Duodenal mucosa (tissue), 2 donors: ENCODE data around the gene FARS2.

ENCODE experiments used
- H3K27ac ChIP-seq: one replicate; pipeline ENCODE4 v1.7.0; 2013; ENCODE audit warnings: low read depth, low read length
- H3K27me3 ChIP-seq, 2 donors: one replicate each; pipeline ENCODE4 v1.7.0; 2013; ENCODE audit warnings: low read length in 2 of 2, control low read depth in 1 of 2; ENCODE audit not compliant: insufficient read depth in 2 of 2, control insufficient read depth in 1 of 2
- H3K36me3 ChIP-seq, 2 donors: one replicate each; pipeline ENCODE4 v1.7.0; 2013; ENCODE audit warnings: low read length in 2 of 2, control low read depth in 1 of 2; ENCODE audit not compliant: insufficient read depth in 2 of 2, control insufficient read depth in 1 of 2
- H3K4me1 ChIP-seq, 2 donors: one replicate each; pipeline ENCODE4 v1.7.0; 2013; ENCODE audit warnings: low read length in 2 of 2, control low read depth in 1 of 2; ENCODE audit not compliant: insufficient read depth in 2 of 2, control insufficient read depth in 1 of 2
- H3K4me3 ChIP-seq, 2 donors: one replicate each; pipeline ENCODE4 v1.7.0; 2013; ENCODE audit warnings: low read length in 2 of 2, low read depth in 1 of 2
- H3K9ac ChIP-seq, 2 donors: one replicate each; pipeline ENCODE4 v1.7.0; 2013; ENCODE audit warnings: low read length in 2 of 2, low read depth in 1 of 2
- H3K9me3 ChIP-seq, 2 donors: one replicate each; pipeline ENCODE4 v1.7.0; 2013; ENCODE audit warnings: low read length in 2 of 2, control low read depth in 1 of 2; ENCODE audit not compliant: control insufficient read depth in 1 of 2

Gene FARS2

DNA sequence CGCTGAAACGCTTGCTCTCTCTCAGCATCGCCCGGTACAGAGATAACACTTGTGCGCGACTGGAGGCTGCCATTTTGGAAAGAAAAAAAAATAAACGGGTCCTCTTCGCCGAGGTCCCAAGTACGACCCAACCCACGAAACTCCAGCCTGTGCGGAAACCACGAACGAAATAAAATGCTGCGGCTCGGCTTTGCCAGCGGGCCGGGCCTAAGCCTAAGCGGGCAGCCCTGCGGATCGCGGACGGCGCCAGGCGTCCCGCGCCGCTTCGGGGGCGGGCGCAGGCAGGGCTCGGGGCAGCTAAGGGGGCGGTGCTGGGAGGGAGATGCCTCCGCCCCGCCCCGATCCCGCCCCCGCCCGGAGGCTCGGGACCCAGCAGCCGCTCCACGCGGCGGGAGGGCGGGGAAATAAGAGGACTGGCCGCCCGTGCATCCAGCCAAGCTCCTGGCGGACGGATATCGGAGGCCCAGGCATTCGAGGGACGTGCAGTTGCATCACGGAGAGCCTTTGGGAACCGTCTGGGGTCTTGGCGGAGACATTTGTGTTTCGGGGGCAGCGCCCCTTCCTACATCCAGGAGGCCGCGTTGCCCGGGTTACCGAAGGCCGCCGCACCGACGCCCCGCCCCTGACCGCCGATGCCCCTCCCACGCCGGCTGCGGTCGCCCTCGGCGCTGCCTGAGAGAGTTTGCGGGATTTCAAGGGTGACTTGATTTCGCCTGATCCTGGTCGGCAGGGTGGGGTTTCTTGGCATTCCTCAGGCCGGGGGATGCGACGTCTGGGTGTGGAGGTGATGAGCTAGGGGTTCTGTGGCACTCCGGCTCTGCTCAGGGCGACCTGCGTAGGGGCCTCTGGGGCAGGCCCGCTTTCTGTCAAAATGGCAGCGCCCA is at the start of gene FARS2, which contains the start of gene LYRM4:
FARS2 (plus strand) TSS at position 853 of the 884 bp plus-strand sequence.
LYRM4 (minus strand) TSS at position 290 of the 884 bp plus-strand sequence; CDS start at position 73, 217 bp downstream.
- Histone ChIP-seq H3K9ac (peak within 1 kb of the TSS; percentile 81 to 85), H3K4me3 (peak within 1 kb of the TSS; percentile 91 to 98), H3K4me1 (peaks cover 13% of the 10 kb centered on the region in 2 donors), H3K27ac (peak within 1 kb of the TSS; percentile 98), H3K9me3 (no peaks in the 10 kb centered on the region), H3K27me3 (no peaks in the 10 kb centered on the region), H3K36me3 (no peaks in the 10 kb centered on the region)

DNA sequence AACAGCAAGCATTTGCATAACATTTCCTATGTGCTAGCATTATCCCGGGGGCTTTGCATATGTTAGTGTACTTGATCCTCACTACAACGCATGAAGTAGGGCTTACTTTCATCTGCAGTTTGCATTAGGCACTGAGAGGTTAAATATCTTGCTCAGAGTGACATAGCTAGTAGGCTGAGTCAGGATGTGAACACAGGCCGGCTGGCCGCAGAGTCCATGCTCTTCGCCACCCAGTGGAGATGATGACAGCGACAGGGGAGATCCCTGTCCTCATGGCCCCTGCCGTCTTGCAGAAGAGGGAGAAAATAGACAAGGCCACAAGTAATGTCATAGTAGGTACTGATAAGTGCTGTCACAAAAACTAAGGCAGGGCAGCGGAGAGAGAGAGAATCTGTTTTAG is 47.5 kb upstream of the FARS2 start:
- H3K36me3 ChIP-seq = peaks cover 0 to 3% of the 10 kb centered on the region in 2 donors
- no peak overlapping the region for H3K27ac ChIP-seq
- no peaks in the 10 kb centered on the region for H3K9me3 ChIP-seq
- H3K27me3 ChIP-seq = no peaks in the 10 kb centered on the region
- H3K9ac ChIP-seq = no peak overlapping the region
- peaks cover 3 to 5% of the 10 kb centered on the region in 2 donors for H3K4me1 ChIP-seq
- no peak overlapping the region for H3K4me3 ChIP-seq

DNA sequence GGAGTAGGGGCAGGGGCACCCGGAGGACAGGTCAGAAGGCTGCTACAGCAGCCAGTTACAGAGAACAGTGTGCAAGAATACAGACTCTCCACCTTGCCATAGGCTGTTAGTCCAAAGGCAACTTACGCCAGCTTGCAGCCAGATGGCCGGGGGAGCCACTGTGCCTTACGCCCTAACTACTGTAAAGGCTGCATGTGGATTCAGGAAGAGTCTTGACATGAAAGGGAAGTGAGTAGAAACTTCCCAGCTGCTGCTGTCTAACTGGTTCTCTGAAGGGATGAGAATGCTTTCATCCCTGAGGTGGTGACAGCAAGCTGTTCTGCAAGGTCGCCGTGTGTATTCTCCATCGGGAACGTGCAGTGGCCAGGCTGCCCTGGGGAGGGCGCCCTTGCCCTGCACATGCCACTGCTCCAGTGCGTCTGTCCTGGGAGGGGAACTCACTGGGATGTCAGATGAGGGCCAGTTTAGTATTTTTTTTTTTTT is 46.7 kb upstream of the FARS2 start:
- H3K9ac ChIP-seq = no peak overlapping the region

DNA sequence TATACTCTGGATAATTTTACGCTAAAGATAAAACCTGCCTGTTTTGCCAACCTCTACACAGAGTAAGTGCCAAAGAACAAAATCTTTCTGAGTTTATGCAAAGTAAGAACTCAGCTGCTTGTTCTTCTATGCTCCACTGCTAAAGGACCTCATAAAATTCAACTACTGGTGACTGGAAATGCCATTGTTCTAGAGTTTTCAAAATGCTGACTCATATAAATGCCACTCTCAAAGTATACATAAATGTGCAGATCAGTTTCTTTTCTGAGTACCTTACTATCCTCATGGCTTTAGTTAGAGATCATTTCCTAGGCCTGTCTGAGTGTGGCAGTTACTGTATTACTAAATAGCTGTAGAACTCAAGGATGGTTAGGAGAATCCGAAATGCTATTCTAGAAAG is 46.2 kb upstream of the FARS2 start:
- H3K4me3 ChIP-seq = no peak overlapping the region
- H3K9me3 ChIP-seq = no peaks in the 10 kb centered on the region
- peaks cover 3 to 5% of the 10 kb centered on the region in 2 donors for H3K4me1 ChIP-seq
- H3K9ac ChIP-seq = no peak overlapping the region
- H3K27ac ChIP-seq = no peak overlapping the region
- H3K27me3 ChIP-seq = no peaks in the 10 kb centered on the region
- H3K36me3 ChIP-seq = peaks cover 0 to 3% of the 10 kb centered on the region in 2 donors

More for the DNA sequence above, 46.7 kb upstream of the FARS2 start:
- H3K9me3 ChIP-seq = no peaks in the 10 kb centered on the region
- H3K36me3 ChIP-seq = peaks cover 0 to 3% of the 10 kb centered on the region in 2 donors
- H3K4me3 ChIP-seq = no peak overlapping the region
- H3K27ac ChIP-seq = no peak overlapping the region
- no peaks in the 10 kb centered on the region for H3K27me3 ChIP-seq
- H3K4me1 ChIP-seq = peaks cover 3 to 5% of the 10 kb centered on the region in 2 donors

DNA sequence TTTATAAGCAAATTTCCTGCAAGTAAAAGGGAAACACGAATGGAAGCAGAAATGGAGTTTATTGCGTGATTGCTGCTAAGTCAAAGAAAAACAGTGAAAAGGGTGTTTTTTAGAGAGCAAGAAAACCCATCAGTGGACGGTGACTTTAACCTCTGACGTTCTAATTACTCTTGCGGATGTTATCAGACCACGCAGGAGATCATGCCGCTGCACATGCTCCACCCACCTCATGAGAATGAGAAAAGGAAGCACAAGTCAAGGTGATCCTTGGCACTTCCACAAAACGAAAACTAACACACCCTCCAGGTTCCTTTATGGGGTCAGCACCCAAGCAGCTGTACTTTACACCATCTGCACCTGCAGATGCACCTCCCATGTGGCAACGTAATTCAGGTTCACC is 45.5 kb upstream of the FARS2 start:
- Histone ChIP-seq H3K27ac (no peak overlapping the region), H3K9ac (no peak overlapping the region), H3K9me3 (no peaks in the 10 kb centered on the region), H3K4me3 (no peak overlapping the region), H3K27me3 (no peaks in the 10 kb centered on the region), H3K36me3 (peaks cover 0 to 3% of the 10 kb centered on the region in 2 donors), H3K4me1 (peaks cover 3 to 5% of the 10 kb centered on the region in 2 donors)

DNA sequence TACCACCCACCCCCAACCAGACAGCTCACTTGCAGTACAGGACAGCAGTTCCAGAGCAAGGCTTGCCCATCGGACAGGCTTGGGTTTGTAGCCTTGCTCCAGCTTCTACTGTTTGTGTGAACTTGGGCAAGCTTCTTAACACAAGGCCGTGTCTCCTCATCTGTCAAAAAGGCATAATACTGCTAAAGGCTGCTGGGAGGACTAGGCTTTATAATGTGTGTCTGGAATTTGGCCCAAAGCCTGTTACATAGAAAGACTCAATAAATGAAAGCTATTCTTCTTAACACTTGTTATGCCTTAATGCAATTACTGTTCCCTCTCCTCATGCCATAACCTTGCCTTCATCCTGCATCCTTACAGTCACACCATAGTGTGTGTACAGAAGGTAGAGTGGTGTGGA is 44.0 kb upstream of the FARS2 start:
- H3K27me3 ChIP-seq = no peaks in the 10 kb centered on the region
- H3K9ac ChIP-seq = no peak overlapping the region
- peaks cover 0 to 3% of the 10 kb centered on the region in 2 donors for H3K36me3 ChIP-seq
- no peak overlapping the region for H3K4me3 ChIP-seq
- peaks cover 3 to 5% of the 10 kb centered on the region in 2 donors for H3K4me1 ChIP-seq
- H3K27ac ChIP-seq = no peak overlapping the region
- H3K9me3 ChIP-seq = no peaks in the 10 kb centered on the region

DNA sequence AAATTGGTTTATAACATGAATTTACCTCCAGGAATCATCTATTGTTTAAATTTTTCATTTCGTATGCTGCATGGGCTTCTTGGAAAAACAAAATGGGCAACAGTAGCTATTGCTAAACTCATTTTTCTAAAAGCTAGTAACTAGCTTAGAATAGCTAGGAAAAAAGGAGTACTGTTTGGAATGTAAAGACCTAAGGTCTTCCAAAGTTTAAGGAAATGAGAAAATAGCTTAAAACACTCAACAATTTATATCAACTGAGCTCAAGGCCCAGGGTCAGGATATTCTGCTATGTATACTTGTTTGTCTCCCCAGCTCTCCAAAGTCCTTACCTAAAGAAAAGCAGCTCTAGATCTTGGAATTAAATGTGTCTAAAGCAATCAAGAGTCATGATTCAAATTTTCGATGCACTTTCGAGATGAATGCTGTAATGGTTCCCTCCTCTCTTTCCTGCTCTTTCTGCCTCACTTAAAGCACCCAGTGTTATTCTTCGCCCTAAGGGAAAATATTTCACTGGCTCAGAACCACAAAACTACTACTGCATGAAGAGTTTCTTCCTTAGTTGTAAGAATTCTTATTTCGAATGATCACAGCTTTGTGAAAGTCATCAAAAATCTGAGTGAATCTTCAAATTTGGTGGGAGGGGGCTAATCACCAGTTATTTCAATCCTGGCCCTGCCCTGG is 42.2 kb upstream of the FARS2 start:
- Histone ChIP-seq H3K9ac (no peak overlapping the region), H3K36me3 (peaks cover 0 to 3% of the 10 kb centered on the region in 2 donors), H3K27ac (no peak overlapping the region), H3K4me3 (no peak overlapping the region), H3K27me3 (no peaks in the 10 kb centered on the region), H3K9me3 (no peaks in the 10 kb centered on the region), H3K4me1 (peaks cover 3 to 5% of the 10 kb centered on the region in 2 donors)

DNA sequence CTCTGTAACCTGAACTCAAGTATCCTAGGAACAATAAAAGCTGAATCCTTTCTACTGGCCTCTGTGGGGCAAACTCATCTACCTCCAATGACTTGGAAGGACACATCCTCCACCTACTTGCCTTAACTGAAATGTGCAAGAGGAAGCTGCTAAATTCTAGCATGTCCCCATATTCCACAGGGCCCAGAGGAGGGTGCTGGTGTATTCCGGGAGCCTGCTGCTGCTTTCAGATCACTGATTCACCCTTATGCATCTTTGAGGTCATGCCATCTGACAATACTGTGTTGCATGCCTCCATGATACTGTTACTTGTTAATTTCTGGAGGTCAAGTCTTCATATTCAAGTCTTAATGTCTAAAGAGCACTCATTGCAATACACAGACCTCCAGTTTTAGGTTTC is 40.9 kb upstream of the FARS2 start:
- Histone ChIP-seq H3K27ac (no peak overlapping the region), H3K9me3 (no peaks in the 10 kb centered on the region), H3K4me1 (peaks cover 3 to 5% of the 10 kb centered on the region in 2 donors), H3K36me3 (peaks cover 0 to 3% of the 10 kb centered on the region in 2 donors), H3K27me3 (no peaks in the 10 kb centered on the region), H3K4me3 (no peak overlapping the region), H3K9ac (no peak overlapping the region)

DNA sequence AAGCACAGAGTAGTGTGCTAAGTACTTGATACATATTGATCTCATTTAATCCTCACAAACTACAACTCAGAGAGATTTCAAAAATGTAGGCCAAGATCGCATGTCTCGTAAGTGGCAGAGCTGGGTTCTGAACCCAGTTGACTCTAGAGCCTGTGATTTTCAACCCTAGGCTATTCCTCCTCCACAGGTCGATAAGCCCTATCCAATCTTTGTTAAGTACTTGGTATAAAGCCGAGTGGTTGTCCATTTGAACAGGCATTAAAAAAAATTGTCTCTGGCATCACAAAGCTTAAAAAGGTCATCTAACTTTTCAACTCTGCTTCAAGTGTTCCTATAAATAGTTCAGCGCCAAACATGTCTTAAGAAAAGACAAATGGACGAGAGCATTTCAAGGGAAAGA is 38.0 kb upstream of the FARS2 start:
- no peaks in the 10 kb centered on the region for H3K4me1 ChIP-seq
- H3K9me3 ChIP-seq = no peaks in the 10 kb centered on the region
- H3K4me3 ChIP-seq = no peak overlapping the region
- H3K9ac ChIP-seq = no peak overlapping the region
- no peaks in the 10 kb centered on the region for H3K27me3 ChIP-seq
- no peak overlapping the region for H3K27ac ChIP-seq
- H3K36me3 ChIP-seq = peaks cover 0 to 3% of the 10 kb centered on the region in 2 donors

DNA sequence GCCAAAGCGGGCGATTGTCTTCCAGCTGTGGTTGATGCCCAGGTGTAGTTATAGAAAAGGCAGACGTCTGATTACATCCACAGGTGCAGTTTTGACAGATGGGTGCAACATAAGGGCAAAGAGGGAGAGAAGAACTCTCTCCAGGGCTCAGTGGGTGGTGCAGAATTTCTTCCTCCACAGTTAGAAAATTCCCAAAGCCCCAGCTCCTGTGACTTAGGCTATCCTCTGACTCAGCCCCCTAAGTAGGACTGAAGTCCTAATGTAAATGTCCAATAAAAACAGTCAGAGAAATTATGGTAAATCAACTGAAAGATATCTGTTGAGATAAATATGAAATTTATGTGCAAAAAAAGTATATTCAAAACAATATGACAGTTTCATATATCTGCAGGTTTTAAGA is 32.0 kb upstream of the FARS2 start:
- H3K27ac ChIP-seq = no peak overlapping the region

More for the DNA sequence above, 32.0 kb upstream of the FARS2 start:
- Histone ChIP-seq H3K4me3 (no peak overlapping the region), H3K9me3 (no peaks in the 10 kb centered on the region), H3K36me3 (no peaks in the 10 kb centered on the region), H3K9ac (no peak overlapping the region), H3K27me3 (no peaks in the 10 kb centered on the region), H3K4me1 (no peaks in the 10 kb centered on the region)
